ENCODE data around the gene PDE4D. TPM values are rescaled to one million over a fixed set of nuclear protein-coding genes. Genes with fewer than 3 reads are reported as not detected.

Gene PDE4D
- total and polyA plus RNA-seq, 10 of the 15 experiments (the other 5 are each of a cell fraction or from before 2014, with no cell fraction given), result 0.87 to 4.1 (median 2.2) TPM

DNA sequence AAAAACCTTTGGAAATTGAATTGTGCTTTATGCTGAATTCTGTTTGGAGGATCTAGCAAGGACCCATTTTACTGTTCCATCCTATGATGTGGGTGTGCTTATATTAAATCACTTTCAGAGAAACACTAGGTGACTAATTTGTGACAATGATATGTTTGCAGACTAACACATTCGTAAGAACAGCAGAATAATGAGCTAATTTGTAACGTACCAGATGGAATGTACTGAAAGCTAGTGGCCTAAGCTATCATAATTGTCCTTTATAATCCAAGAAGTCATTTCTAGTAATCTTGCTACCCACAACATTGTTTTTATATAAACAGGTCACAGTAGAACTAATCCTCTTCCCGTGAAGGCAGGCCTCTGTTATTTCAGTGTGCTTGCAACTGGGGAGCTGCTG, 292.5 kb downstream of the PDE4D start:
- H3K27me3 ChIP-seq (replicated peaks in 1 of 2; ENCODE audit: control insufficient read depth in 2 of 2, insufficient read depth in 2 of 2, low read length in 1 of 2), result no peaks in the 10 kb centered on the region
- CTCF ChIA-PET, result interaction anchor here (0.7 to 1.4 kb wide), 3 partner anchors 20 to 95 kb away, joined by 3 to 5 read pairs (median 3); no protein-coding TSS in a partner anchor

More for the DNA sequence above, 292.5 kb downstream of the PDE4D start:
- no peaks in the 10 kb centered on the region for H3K4me1 ChIP-seq (ENCODE audit: control insufficient read depth, insufficient read depth, low read length)
- TF ChIP-seq NFYA (IDR thresholded peaks at IDR 0.05; ENCODE audit: borderline replicate concordance, low read depth, low read length), result no peak
- TF ChIP-seq BHLHE40 (IDR thresholded peaks at IDR 0.05; ENCODE audit: borderline replicate concordance in 1 of 2, low read depth in 2 of 2, low read length in 1 of 2), result no peak
- TF ChIP-seq IKZF1 (conservative IDR thresholded peaks at IDR 0.05), result no peak
- no peak for TF ChIP-seq SKIL (IDR thresholded peaks at IDR 0.05; ENCODE audit: low read depth, poor library complexity, severe bottlenecking)
- no peak for TF ChIP-seq GABPA (IDR thresholded peaks at IDR 0.05; ENCODE audit: low read depth)
- no peak for TF ChIP-seq YBX1 (IDR thresholded peaks at IDR 0.05)
- no peak for TF ChIP-seq CHD4 (IDR thresholded peaks at IDR 0.05)
- TF ChIP-seq FOS (IDR thresholded peaks at IDR 0.05; ENCODE audit: borderline replicate concordance, extremely low read depth, insufficient read length), result no peak
- TF ChIP-seq RELA (IDR thresholded peaks at IDR 0.05; ENCODE audit: borderline replicate concordance, partially characterized antibody), result no peak
- TF ChIP-seq BRCA1 (IDR thresholded peaks at IDR 0.05; ENCODE audit: low read depth, low read length), result no peak
- no peak overlapping the region for H2AFZ ChIP-seq (ENCODE audit: control insufficient read depth, low read depth, low read length)
- intact Hi-C loops (cut with micrococcal nuclease; ENCODE audit: unreplicated experiment), result no loop called here
- no peaks in the 10 kb centered on the region for H3K9me3 ChIP-seq (replicated peaks; ENCODE audit: control insufficient read depth, insufficient read depth, low read length)
- H3K79me2 ChIP-seq (ENCODE audit: control insufficient read depth, insufficient read depth, low read length), result no peaks in the 10 kb centered on the region
- H3K4me3 ChIP-seq, result no peak overlapping the region
- 48% methylated on average over 3 of the region's 3 CpGs for WGBS (ENCODE audit: insufficient coverage, insufficient replicate concordance, low lambda C conversion rate, missing lambda C conversion rate)
- BruUV-seq (replicated peaks), result no TSS peak
- H3K27ac ChIP-seq (ENCODE audit: control insufficient read depth, insufficient read depth), result no peak overlapping the region
- DNase-seq (ENCODE audit: low read depth, low spot score) (no peak), FAIRE-seq (no peak), ATAC-seq (no peak)
- ChIA-PET RAD21 (ENCODE audit: unreplicated experiment) (interaction anchor here (1.1 to 1.3 kb wide), 3 partner anchors 8 to 13 kb away, joined by 3 to 4 read pairs (median 3); no protein-coding TSS in a partner anchor), POLR2A (no interaction called here), SMC1A (ENCODE audit: uncharacterized antibody, unreplicated experiment) (interaction anchor here (0.7 kb wide), 1 partner anchor 65 kb away, joined by 4 read pairs; no protein-coding TSS in a partner anchor)
- in situ Hi-C loops (cut with MboI), result no loop called here
- no peak overlapping the region for H3K9ac ChIP-seq (ENCODE audit: control insufficient read depth, insufficient read depth, low read length)
- no peak overlapping the region for H3K4me2 ChIP-seq (ENCODE audit: control insufficient read depth, insufficient read depth)
- H3K36me3 ChIP-seq (ENCODE audit: control insufficient read depth in 2 of 2, insufficient read depth in 2 of 2, low read length in 1 of 2), result no peaks in the 10 kb centered on the region
- H4K20me1 ChIP-seq (ENCODE audit: control insufficient read depth, insufficient read depth), result no peaks in the 10 kb centered on the region

Measured in GM12878 (cell line).